ENCODE results near the gene WNT3. TPM values are rescaled to one million over a fixed set of nuclear protein-coding genes. Genes with fewer than 3 reads are reported as not detected.

Gene WNT3
- total and polyA plus RNA-seq, 5 donors from 2014 or later, result not detected

GRCh38 chr17:46732754-46733398 is 85.6 kb downstream of the WNT3 start:
- H3K27ac ChIP-seq (ENCODE audit: insufficient read depth, low read length, poor library complexity, severe bottlenecking), result no peak overlapping the region
- ATAC-seq (ENCODE audit: low read depth in 2 of 2) (no peak), DNase-seq (no peak)
- no peaks in the 10 kb centered on the region for H3K27me3 ChIP-seq (ENCODE audit: control insufficient read depth, insufficient read depth, low read length)
- Mint-ChIP-seq H3K36me3 (peaks cover 32% of the 10 kb centered on the region), H3K27me3 (no peaks in the 10 kb centered on the region), H3K4me3 (no peak overlapping the region), H3K9me3 (no peaks in the 10 kb centered on the region), H3K27ac (no peak overlapping the region), H3K4me1 (peaks cover 0 to 2% (median 0%) of the 10 kb centered on the region in 4 donors)
- H3K9me3 ChIP-seq (ENCODE audit: control insufficient read depth in 2 of 2, low read length in 2 of 2), result no peaks in the 10 kb centered on the region
- peaks cover 35% of the 10 kb centered on the region for H3K36me3 ChIP-seq (ENCODE audit: control insufficient read depth, insufficient read depth, low read length)
- H3K4me3 ChIP-seq (ENCODE audit: low read depth, low read length), result no peak overlapping the region
- H3K4me1 ChIP-seq (ENCODE audit: control insufficient read depth, insufficient read depth, low read length, poor library complexity, severe bottlenecking), result no peaks in the 10 kb centered on the region

DNA sequence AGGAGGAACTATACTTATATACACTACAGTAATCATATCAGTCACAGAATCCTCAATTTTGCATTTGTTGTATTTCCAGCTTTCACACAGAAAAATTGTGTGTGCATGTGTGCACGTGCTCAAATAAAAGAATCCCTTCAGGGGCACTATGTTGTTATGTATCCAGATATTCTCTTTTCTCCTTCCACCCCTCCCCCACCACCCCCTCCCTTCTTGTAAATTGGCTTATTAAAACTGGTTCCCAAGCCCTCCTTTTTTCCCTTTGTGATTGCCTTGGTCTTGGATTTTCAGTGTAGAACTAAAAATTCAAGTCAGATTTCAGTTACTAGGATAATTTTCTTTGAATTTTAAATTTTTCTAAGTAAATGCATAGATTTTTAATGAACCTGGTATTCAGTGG is 86.3 kb downstream of the WNT3 start:
- Mint-ChIP-seq H3K27me3 (no peaks in the 10 kb centered on the region), H3K36me3 (peaks cover 36% of the 10 kb centered on the region), H3K9me3 (no peaks in the 10 kb centered on the region), H3K4me1 (peaks cover 0 to 2% (median 0%) of the 10 kb centered on the region in 4 donors), H3K4me3 (no peak overlapping the region), H3K27ac (no peak overlapping the region)
- no peak for DNase-seq
- H3K27me3 ChIP-seq (ENCODE audit: control insufficient read depth, insufficient read depth, low read length), result no peaks in the 10 kb centered on the region
- no peak overlapping the region for H3K4me3 ChIP-seq (ENCODE audit: low read depth, low read length)
- ATAC-seq (ENCODE audit: low read depth in 2 of 2), result no peak
- no peaks in the 10 kb centered on the region for H3K9me3 ChIP-seq (ENCODE audit: control insufficient read depth in 2 of 2, low read length in 2 of 2)
- no peak overlapping the region for H3K27ac ChIP-seq (ENCODE audit: insufficient read depth, low read length, poor library complexity, severe bottlenecking)
- peaks cover 35% of the 10 kb centered on the region for H3K36me3 ChIP-seq (ENCODE audit: control insufficient read depth, insufficient read depth, low read length)
- H3K4me1 ChIP-seq (ENCODE audit: control insufficient read depth, insufficient read depth, low read length, poor library complexity, severe bottlenecking), result no peaks in the 10 kb centered on the region

GRCh38 chr17:46730679-46731078 is 87.8 kb downstream of the WNT3 start:
- Mint-ChIP-seq H3K4me1 (peaks cover 0 to 2% (median 0%) of the 10 kb centered on the region in 4 donors), H3K27ac (no peak overlapping the region), H3K4me3 (no peak overlapping the region), H3K36me3 (peaks cover 43% of the 10 kb centered on the region), H3K9me3 (no peaks in the 10 kb centered on the region), H3K27me3 (no peaks in the 10 kb centered on the region)
- Histone ChIP-seq H3K4me3 (ENCODE audit: low read depth, low read length) (no peak overlapping the region), H3K9me3 (ENCODE audit: control insufficient read depth in 2 of 2, low read length in 2 of 2) (no peaks in the 10 kb centered on the region), H3K27me3 (ENCODE audit: control insufficient read depth, insufficient read depth, low read length) (no peaks in the 10 kb centered on the region), H3K4me1 (ENCODE audit: control insufficient read depth, insufficient read depth, low read length, poor library complexity, severe bottlenecking) (no peaks in the 10 kb centered on the region), H3K36me3 (ENCODE audit: control insufficient read depth, insufficient read depth, low read length) (peaks cover 43% of the 10 kb centered on the region), H3K27ac (ENCODE audit: insufficient read depth, low read length, poor library complexity, severe bottlenecking) (no peak overlapping the region)
- DNase-seq (no peak), ATAC-seq (ENCODE audit: low read depth in 2 of 2) (no peak)

DNA sequence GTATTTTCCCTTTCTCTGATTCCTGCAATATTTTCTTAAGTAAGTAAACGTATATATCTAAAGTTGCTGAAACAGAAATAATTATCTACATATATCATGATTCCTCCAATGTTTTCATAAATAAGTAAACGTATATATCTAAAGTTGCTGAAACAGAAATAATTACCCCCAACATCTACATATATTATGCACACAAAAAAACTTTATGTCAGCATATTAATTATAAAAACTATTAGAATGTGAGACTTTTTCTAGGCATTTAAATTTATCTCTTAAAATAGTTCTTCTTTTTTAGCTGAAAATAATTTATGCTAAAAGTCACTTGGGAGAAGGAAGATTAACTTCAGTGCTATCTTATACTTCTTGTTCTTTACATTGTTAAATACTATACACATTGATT is 88.5 kb downstream of the WNT3 start:
- DNase-seq (no peak), ATAC-seq (ENCODE audit: low read depth in 2 of 2) (no peak)
- no peaks in the 10 kb centered on the region for H3K9me3 ChIP-seq (ENCODE audit: control insufficient read depth in 2 of 2, low read length in 2 of 2)
- Mint-ChIP-seq H3K36me3 (peaks cover 40% of the 10 kb centered on the region), H3K27ac (no peak overlapping the region), H3K9me3 (no peaks in the 10 kb centered on the region), H3K4me1 (peaks cover 0 to 2% (median 0%) of the 10 kb centered on the region in 4 donors), H3K4me3 (no peak overlapping the region), H3K27me3 (no peaks in the 10 kb centered on the region)
- no peak overlapping the region for H3K27ac ChIP-seq (ENCODE audit: insufficient read depth, low read length, poor library complexity, severe bottlenecking)
- no peaks in the 10 kb centered on the region for H3K27me3 ChIP-seq (ENCODE audit: control insufficient read depth, insufficient read depth, low read length)
- H3K4me3 ChIP-seq (ENCODE audit: low read depth, low read length), result no peak overlapping the region
- peaks cover 43% of the 10 kb centered on the region for H3K36me3 ChIP-seq (ENCODE audit: control insufficient read depth, insufficient read depth, low read length)
- H3K4me1 ChIP-seq (ENCODE audit: control insufficient read depth, insufficient read depth, low read length, poor library complexity, severe bottlenecking), result no peaks in the 10 kb centered on the region

GRCh38 chr17:46727572-46728348 is 90.7 kb downstream of the WNT3 start:
- peaks cover 45% of the 10 kb centered on the region for H3K36me3 Mint-ChIP-seq

GRCh38 chr17:46726206-46726605 is 92.3 kb downstream of the WNT3 start:
- Histone ChIP-seq H3K4me1 (ENCODE audit: control insufficient read depth, insufficient read depth, low read length, poor library complexity, severe bottlenecking) (no peaks in the 10 kb centered on the region), H3K4me3 (ENCODE audit: low read depth, low read length) (no peak overlapping the region), H3K27me3 (ENCODE audit: control insufficient read depth, insufficient read depth, low read length) (no peaks in the 10 kb centered on the region), H3K9me3 (ENCODE audit: control insufficient read depth in 2 of 2, low read length in 2 of 2) (no peaks in the 10 kb centered on the region), H3K36me3 (ENCODE audit: control insufficient read depth, insufficient read depth, low read length) (peaks cover 44% of the 10 kb centered on the region), H3K27ac (ENCODE audit: insufficient read depth, low read length, poor library complexity, severe bottlenecking) (no peak overlapping the region)
- H3K27ac Mint-ChIP-seq, result no peak overlapping the region
- no peaks in the 10 kb centered on the region for H3K27me3 Mint-ChIP-seq
- ATAC-seq (ENCODE audit: low read depth in 2 of 2) (no peak), DNase-seq (no peak)
- peaks cover 0 to 6% (median 2%) of the 10 kb centered on the region in 4 donors for H3K4me1 Mint-ChIP-seq
- H3K9me3 Mint-ChIP-seq, result no peaks in the 10 kb centered on the region
- H3K36me3 Mint-ChIP-seq, result peaks cover 51% of the 10 kb centered on the region
- H3K4me3 Mint-ChIP-seq, result no peak overlapping the region

More at GRCh38 chr17:46727572-46728348, 90.7 kb downstream of the WNT3 start:
- DNase-seq (no peak), ATAC-seq (ENCODE audit: low read depth in 2 of 2) (no peak)
- no peaks in the 10 kb centered on the region for H3K4me1 ChIP-seq (ENCODE audit: control insufficient read depth, insufficient read depth, low read length, poor library complexity, severe bottlenecking)
- peaks cover 49% of the 10 kb centered on the region for H3K36me3 ChIP-seq (ENCODE audit: control insufficient read depth, insufficient read depth, low read length)
- no peaks in the 10 kb centered on the region for H3K9me3 ChIP-seq (ENCODE audit: control insufficient read depth in 2 of 2, low read length in 2 of 2)
- Mint-ChIP-seq H3K9me3 (no peaks in the 10 kb centered on the region), H3K4me3 (no peak overlapping the region), H3K4me1 (peaks cover 0 to 6% (median 2%) of the 10 kb centered on the region in 4 donors), H3K27me3 (no peaks in the 10 kb centered on the region), H3K27ac (no peak overlapping the region)
- H3K27ac ChIP-seq (ENCODE audit: insufficient read depth, low read length, poor library complexity, severe bottlenecking), result no peak overlapping the region
- no peaks in the 10 kb centered on the region for H3K27me3 ChIP-seq (ENCODE audit: control insufficient read depth, insufficient read depth, low read length)
- no peak overlapping the region for H3K4me3 ChIP-seq (ENCODE audit: low read depth, low read length)

GRCh38 chr17:46722662-46723285 is 95.7 kb downstream of the WNT3 start:
- H3K27me3 ChIP-seq (ENCODE audit: control insufficient read depth, insufficient read depth, low read length), result no peaks in the 10 kb centered on the region
- H3K4me1 Mint-ChIP-seq, result peaks cover 0 to 6% (median 2%) of the 10 kb centered on the region in 4 donors
- H3K9me3 Mint-ChIP-seq, result no peaks in the 10 kb centered on the region
- H3K36me3 ChIP-seq (ENCODE audit: control insufficient read depth, insufficient read depth, low read length), result peaks cover 17% of the 10 kb centered on the region
- H3K4me3 ChIP-seq (ENCODE audit: low read depth, low read length), result no peak overlapping the region
- no peak overlapping the region for H3K27ac ChIP-seq (ENCODE audit: insufficient read depth, low read length, poor library complexity, severe bottlenecking)
- no peak for ATAC-seq (ENCODE audit: low read depth in 2 of 2)
- H3K36me3 Mint-ChIP-seq, result peaks cover 41% of the 10 kb centered on the region
- no peaks in the 10 kb centered on the region for H3K4me1 ChIP-seq (ENCODE audit: control insufficient read depth, insufficient read depth, low read length, poor library complexity, severe bottlenecking)
- H3K27me3 Mint-ChIP-seq, result no peaks in the 10 kb centered on the region
- H3K4me3 Mint-ChIP-seq, result no peak overlapping the region
- no peaks in the 10 kb centered on the region for H3K9me3 ChIP-seq (ENCODE audit: control insufficient read depth in 2 of 2, low read length in 2 of 2)
- no peak for DNase-seq
- no peak overlapping the region for H3K27ac Mint-ChIP-seq

Data from CD4-positive, CD25-positive, alpha-beta regulatory T cell (primary cell).